HG02571 (cell line): Measurements from ENCODE around the gene OR7G1.
"Not testable (repeated sequence)": the region's sequence is repeated elsewhere in the genome, so short reads cannot be mapped to it uniquely, and the experiment has no call there.

Experiments
- ATAC-seq: cut with Tn5 transposase; IDR thresholded peaks from one replicate; pipeline ENCODE4 v1.9.1; 2021; ENCODE audit warnings: mild to moderate bottlenecking, moderate library complexity; ENCODE audit not compliant: unreplicated experiment

The OR7G1 gene

GRCh38 chr19:9078651-9079050, 36.9 kb downstream of the OR7G1 start:
- ATAC-seq, result no peak

- no peak for ATAC-seq
Observed at GRCh38 chr19:9076901-9077300, 38.7 kb downstream of the OR7G1 start.

- no peak for ATAC-seq
Observed at GRCh38 chr19:9075064-9075949, 40.3 kb downstream of the OR7G1 start.

GRCh38 chr19:9073806-9074205, 41.8 kb downstream of the OR7G1 start:
- no peak for ATAC-seq

GRCh38 chr19:9071720-9072119, 43.8 kb downstream of the OR7G1 start:
- ATAC-seq, result not testable (repeated sequence)

GRCh38 chr19:9070066-9070465, 45.5 kb downstream of the OR7G1 start:
- no peak for ATAC-seq

- ATAC-seq, result no peak
Observed at GRCh38 chr19:9065457-9066014, 50.0 kb downstream of the OR7G1 start.
